ENCODE measurements around the gene TTYH1. TPM values are rescaled to one million over a fixed set of nuclear protein-coding genes. Genes with fewer than 3 reads are reported as not detected.
"Not testable (repeated sequence)": the region's sequence is repeated elsewhere in the genome, so short reads cannot be mapped to it uniquely, and the experiment has no call there.

The TTYH1 gene
- total RNA-seq, 6 experiments from 2014 or later, result 0.30 to 0.93 (median 0.35) TPM; not detected in 1

DNA sequence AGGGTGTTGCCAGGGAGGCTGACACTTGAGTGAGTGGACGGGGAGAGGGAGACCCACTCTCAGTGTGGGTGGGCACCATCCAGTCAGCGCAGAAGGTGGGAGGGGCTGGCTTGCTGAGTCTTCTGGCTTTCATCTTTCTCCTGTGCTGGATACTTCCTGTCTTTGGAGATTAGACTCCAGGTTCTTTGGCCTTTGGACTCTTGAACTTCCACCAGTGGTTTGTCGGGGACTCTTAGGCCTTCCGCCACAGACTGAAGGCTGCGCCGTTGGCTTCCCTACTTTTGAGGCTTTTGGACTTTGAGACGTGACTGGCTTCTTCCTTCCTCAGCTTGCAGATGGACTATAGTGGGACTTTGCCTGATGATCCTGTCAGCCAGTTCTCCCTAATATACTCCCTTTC is 29.5 kb downstream of the TTYH1 start:
- no peak overlapping the region for H3K4me3 ChIP-seq
- H3K36me3 ChIP-seq, result peaks cover 0 to 6% (median under 1%) of the 10 kb centered on the region in 4 donors
- 24% methylated on average over 5 of the region's 7 CpGs for WGBS (ENCODE audit: insufficient coverage, low coverage, low lambda C conversion rate, missing lambda C conversion rate)
- no peak overlapping the region for H3K27ac ChIP-seq
- no peaks in the 10 kb centered on the region for H3K27me3 ChIP-seq
- H3K4me1 ChIP-seq, result peaks cover 0 to 23% (median 0%) of the 10 kb centered on the region in 4 donors
- ATAC-seq (no peak), DNase-seq (no peak)
- no peak for TF ChIP-seq POLR2A (IDR thresholded peaks at IDR 0.05)
- TF ChIP-seq, protein P1, sequence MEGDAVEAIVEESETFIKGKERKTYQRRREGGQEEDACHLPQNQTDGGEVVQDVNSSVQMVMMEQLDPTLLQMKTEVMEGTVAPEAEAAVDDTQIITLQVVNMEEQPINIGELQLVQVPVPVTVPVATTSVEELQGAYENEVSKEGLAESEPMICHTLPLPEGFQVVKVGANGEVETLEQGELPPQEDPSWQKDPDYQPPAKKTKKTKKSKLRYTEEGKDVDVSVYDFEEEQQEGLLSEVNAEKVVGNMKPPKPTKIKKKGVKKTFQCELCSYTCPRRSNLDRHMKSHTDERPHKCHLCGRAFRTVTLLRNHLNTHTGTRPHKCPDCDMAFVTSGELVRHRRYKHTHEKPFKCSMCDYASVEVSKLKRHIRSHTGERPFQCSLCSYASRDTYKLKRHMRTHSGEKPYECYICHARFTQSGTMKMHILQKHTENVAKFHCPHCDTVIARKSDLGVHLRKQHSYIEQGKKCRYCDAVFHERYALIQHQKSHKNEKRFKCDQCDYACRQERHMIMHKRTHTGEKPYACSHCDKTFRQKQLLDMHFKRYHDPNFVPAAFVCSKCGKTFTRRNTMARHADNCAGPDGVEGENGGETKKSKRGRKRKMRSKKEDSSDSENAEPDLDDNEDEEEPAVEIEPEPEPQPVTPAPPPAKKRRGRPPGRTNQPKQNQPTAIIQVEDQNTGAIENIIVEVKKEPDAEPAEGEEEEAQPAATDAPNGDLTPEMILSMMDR (IDR thresholded peaks at IDR 0.05), result no peak
- H3K9me3 ChIP-seq, result no peaks in the 10 kb centered on the region
- intact Hi-C loops (cut with DNase I), result no loop called here

- not testable (repeated sequence) for H3K4me3 ChIP-seq
Observed at GRCh38 chr19:54446349-54446748, 31.1 kb downstream of the TTYH1 start.

DNA sequence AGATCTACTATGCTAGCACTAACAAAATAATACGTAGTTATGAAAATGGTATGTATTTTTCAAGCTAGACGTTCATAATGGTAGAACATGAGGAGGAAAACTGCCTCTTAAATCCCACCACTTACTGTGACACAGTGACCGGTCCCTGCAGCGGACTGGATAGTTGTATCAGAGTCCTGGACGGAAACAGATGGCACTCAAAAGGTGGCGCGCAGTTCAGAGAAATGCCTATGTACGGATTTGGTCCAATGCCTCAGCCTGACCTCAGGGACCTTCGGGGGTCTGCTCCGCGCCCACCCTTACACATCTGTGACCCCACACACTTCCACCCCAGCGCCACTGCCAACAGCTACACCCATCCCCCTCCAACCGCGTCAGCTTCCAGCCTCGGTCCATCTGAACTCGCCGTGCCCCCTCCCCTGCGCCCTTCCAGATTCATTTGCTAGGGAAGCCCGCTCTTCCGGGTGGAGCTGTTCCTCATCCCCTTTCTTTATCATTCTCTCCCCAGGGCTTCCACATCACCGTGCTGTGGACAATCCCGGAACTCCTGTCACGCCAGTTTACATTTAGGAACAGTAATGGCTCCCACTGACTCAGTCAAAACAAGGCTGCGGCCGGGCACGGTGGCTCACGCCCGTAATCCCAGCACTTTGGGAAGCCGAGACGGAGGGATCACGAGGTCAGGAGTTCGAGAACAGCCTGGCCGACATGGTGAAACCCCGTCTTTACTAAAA is 32.9 kb downstream of the TTYH1 start:
- intact Hi-C loops (cut with DNase I), result no loop called here
- peaks cover 0 to 37% (median 5%) of the 10 kb centered on the region in 4 donors for H3K4me1 ChIP-seq

More at GRCh38 chr19:54446349-54446748, 31.1 kb downstream of the TTYH1 start:
- 88% methylated on average over 1 of the region's 15 CpGs for WGBS (ENCODE audit: insufficient coverage, low coverage, low lambda C conversion rate, missing lambda C conversion rate)
- H3K9me3 ChIP-seq; H3K36me3 ChIP-seq; DNase-seq; intact Hi-C loops (cut with DNase I); H3K27me3 ChIP-seq; H3K27ac ChIP-seq; ATAC-seq: not testable (repeated sequence)
- H3K4me1 ChIP-seq, result peaks cover 0 to 37% (median 5%) of the 10 kb centered on the region in 4 donors

DNA sequence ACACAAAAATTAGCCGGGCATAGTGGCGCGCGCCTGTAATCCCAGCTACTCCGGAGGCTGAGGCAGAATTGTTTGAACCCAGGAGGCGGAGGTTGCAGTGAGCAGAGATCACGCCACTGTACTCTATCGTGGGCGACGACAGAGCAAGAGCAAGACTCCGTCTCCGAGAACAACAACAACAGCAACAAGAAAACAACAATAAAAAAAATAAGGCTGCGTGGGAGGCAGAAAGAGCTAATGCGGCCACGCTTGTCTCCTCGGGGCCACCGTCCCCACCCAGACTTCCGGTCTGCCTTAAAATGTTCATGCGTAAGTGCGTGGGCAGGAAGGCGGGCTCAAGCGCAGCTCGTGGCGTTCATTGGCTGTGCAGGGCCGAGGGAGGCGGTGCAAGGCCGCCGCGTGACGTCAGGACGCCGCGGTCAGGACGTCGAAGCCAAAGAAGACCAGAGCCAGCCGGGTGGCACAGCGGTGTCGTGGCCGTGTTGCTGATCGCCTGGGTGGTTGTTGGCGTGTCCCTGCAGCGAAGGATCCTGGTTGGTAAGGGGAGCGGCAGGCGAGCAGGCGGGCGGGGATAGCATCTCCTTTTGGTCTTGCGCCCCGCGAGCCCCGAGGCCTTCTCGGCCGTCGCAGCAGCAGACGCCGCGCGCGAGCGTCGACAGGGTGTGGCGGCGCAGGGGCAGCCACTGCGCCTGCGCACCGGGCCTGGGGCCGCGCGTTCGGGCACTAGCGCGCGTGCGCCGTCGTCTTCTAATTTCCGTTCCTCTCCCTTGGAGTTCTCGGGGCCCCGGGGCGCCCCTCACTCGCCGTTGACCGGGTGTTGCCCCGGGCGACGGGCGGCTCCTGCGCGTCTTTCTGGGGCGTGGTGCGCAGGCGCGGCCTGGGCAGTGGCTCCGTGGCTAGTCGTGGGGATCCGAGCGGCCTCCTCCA is 33.8 kb downstream of the TTYH1 start, which contains the start of gene LENG8:
LENG8 (plus strand) TSS at position 426 of the 927 bp plus-strand sequence. CDS start 2,146 bp downstream, outside the sequence.
- Histone ChIP-seq H3K27ac (peak within 1 kb of the TSS; percentile 79 to 95 (median 87)), H3K4me3 (peak within 1 kb of the TSS; percentile 88 to 98 (median 93)), H3K27me3 (no peaks in the 10 kb centered on the region), H3K9me3 (no peaks in the 10 kb centered on the region), H3K4me1 (peaks cover 0 to 37% (median 5%) of the 10 kb centered on the region in 4 donors), H3K36me3 (peaks cover 16 to 32% (median 20%) of the 10 kb centered on the region in 4 donors)
- TF ChIP-seq, protein P1 (IDR thresholded peaks at IDR 0.05), result no peak
- peak; percentile 97 for TF ChIP-seq POLR2A (IDR thresholded peaks at IDR 0.05)
- WGBS (ENCODE audit: insufficient coverage, low coverage, low lambda C conversion rate, missing lambda C conversion rate), result under 1% methylated on average over 27 of the region's 96 CpGs
- peak; percentile 98 to 99 (median 98) for DNase-seq
- peak; percentile 92 to 96 (median 95) for ATAC-seq
- intact Hi-C loops (cut with DNase I), result no loop called here

More for the DNA sequence above, 32.9 kb downstream of the TTYH1 start:
- Histone ChIP-seq H3K27ac (peak overlapping the region; percentile 72 to 95 (median 87)), H3K9me3 (no peaks in the 10 kb centered on the region), H3K36me3 (peaks cover 12 to 24% (median 14%) of the 10 kb centered on the region in 4 donors), H3K4me3 (peak overlapping the region; percentile 88 to 98 (median 93)), H3K27me3 (no peaks in the 10 kb centered on the region)
- 2% methylated on average over 25 of the region's 34 CpGs for WGBS (ENCODE audit: insufficient coverage, low coverage, low lambda C conversion rate, missing lambda C conversion rate)
- no peak for TF ChIP-seq POLR2A (IDR thresholded peaks at IDR 0.05)
- TF ChIP-seq, protein P1 (IDR thresholded peaks at IDR 0.05), result no peak
- DNase-seq (peak in 2 of 3 donors; percentile 61 to 66), ATAC-seq (peak; percentile 34 to 41 (median 36))
